Common myeloid progenitor, CD34-positive (primary cell): Measurements from ENCODE around the gene CCL4L2.
"Not testable (repeated sequence)": the region's sequence is repeated elsewhere in the genome, so short reads cannot be mapped to it uniquely, and the experiment has no call there.

Experiments used
- CTCF ChIA-PET: fragments of 350-600 bp; sonication (Branson Sonifier 250); formaldehyde crosslinking; loops from one replicate; lab custom pipeline; 2021; ENCODE audit warnings: antibody characterized with exemption; lab: Charles Lee
- POLR2A ChIA-PET: fragments of 350-600 bp; sonication (Branson Sonifier 250); formaldehyde crosslinking; loops from one replicate; lab custom pipeline; 2021; ENCODE audit warnings: antibody characterized with exemption; lab: Charles Lee
- DNase-seq, 3 donors: peaks; one replicate each; pipeline versions ENCODE4 v3.0.0 to v3.0.0-alpha.2; 2013
- H3K27ac ChIP-seq, 2 experiments: 1 replicate in 1 of 2; 2 replicates in 1 of 2; pipeline ENCODE4 v1.7.0; 2013; ENCODE audit warnings: inconsistent platforms in 2 of 2, low read length in 2 of 2, mild to moderate bottlenecking in 2 of 2, low read depth in 1 of 2, moderate library complexity in 1 of 2; ENCODE audit not compliant: severe bottlenecking in 2 of 2, insufficient read depth in 1 of 2, poor library complexity in 1 of 2
- H3K27me3 ChIP-seq, 5 experiments: replicated peaks in 2 of 5; 1 replicate in 3 of 5; 2 replicates in 2 of 5; pipeline versions ENCODE4 v1.6.1 to v1.7.0; 2013; ENCODE audit warnings: low read length in 4 of 5, mild to moderate bottlenecking in 2 of 5, moderate library complexity in 2 of 5, inconsistent platforms in 1 of 5; ENCODE audit not compliant: insufficient read depth in 5 of 5, control insufficient read depth in 4 of 5
- H3K36me3 ChIP-seq, 4 experiments: 1 replicate in 2 of 4; 2 replicates in 2 of 4; pipeline versions ENCODE4 v1.6.1 to v1.7.0; 2013; ENCODE audit warnings: low read length in 3 of 4, control low read depth in 1 of 4, mild to moderate bottlenecking in 1 of 4; ENCODE audit not compliant: control insufficient read depth in 4 of 4, insufficient read depth in 4 of 4
- H3K4me1 ChIP-seq, 4 experiments: 1 replicate in 3 of 4; 2 replicates in 1 of 4; pipeline versions ENCODE4 v1.6.1 to v1.7.1; 2013; ENCODE audit warnings: low read length in 3 of 4, mild to moderate bottlenecking in 3 of 4, control low read depth in 1 of 4, inconsistent platforms in 1 of 4, moderate library complexity in 1 of 4; ENCODE audit not compliant: control insufficient read depth in 4 of 4, insufficient read depth in 4 of 4; ENCODE audit errors: control extremely low read depth in 1 of 4
- H3K4me3 ChIP-seq, 7 experiments: 1 replicate in 4 of 7; 2 replicates in 3 of 7; pipeline versions ENCODE4 v1.5.1 to v1.7.0; 2013; ENCODE audit warnings: mild to moderate bottlenecking in 7 of 7, low read length in 6 of 7, moderate library complexity in 6 of 7, inconsistent platforms in 2 of 7, low read depth in 2 of 7, control low read depth in 1 of 7; ENCODE audit not compliant: insufficient read depth in 4 of 7, control insufficient read depth in 1 of 7; ENCODE audit errors: extremely low read depth in 1 of 7
- H3K9me3 ChIP-seq, 5 experiments: 1 replicate in 4 of 5; 2 replicates in 1 of 5; pipeline versions ENCODE4 v1.6.1 to v1.7.1; 2013; ENCODE audit warnings: low read length in 4 of 5, mild to moderate bottlenecking in 2 of 5, inconsistent platforms in 1 of 5, low read depth in 1 of 5, moderate library complexity in 1 of 5; ENCODE audit not compliant: control insufficient read depth in 4 of 5, insufficient read depth in 2 of 5; ENCODE audit errors: control extremely low read depth in 1 of 5
- WGBS: methylation state at CpG from one replicate; pipeline ENCODE4 v1.1.5; 2013; ENCODE audit not compliant: insufficient coverage; 5-methylcytosine and 5-hydroxymethylcytosine counted together

The CCL4L2 gene

DNA sequence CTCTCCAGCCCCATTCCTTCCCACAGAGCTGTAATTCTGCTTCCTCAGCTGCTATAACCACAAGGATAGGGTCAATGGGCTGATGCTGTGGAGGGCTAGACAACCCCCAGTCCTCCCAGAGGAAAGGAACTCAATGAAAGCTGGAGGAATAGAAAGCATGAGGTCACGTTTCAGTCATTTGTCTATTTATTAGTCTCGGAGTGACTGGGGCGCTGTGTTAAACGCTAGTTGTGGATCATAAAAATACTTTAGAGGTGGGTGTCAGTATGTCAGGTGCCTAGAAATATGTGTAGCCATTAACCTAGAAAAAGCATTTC is 13.5 kb upstream of the CCL4L2 start:
- DNase-seq, result no peak
- ChIA-PET CTCF (no interaction called here), POLR2A (no interaction called here)
- Histone ChIP-seq H3K4me1 (peaks cover 29 to 76% (median 60%) of the 10 kb centered on the region in 4 experiments), H3K27ac (no peak overlapping the region), H3K9me3 (no peaks in the 10 kb centered on the region), H3K4me3 (peak overlapping the region in 2 of 7 experiments; percentile 19 to 38), H3K27me3 (no peaks in the 10 kb centered on the region), H3K36me3 (no peaks in the 10 kb centered on the region)
- WGBS, result 93% methylated on average over 4 of the region's 4 CpGs

DNA sequence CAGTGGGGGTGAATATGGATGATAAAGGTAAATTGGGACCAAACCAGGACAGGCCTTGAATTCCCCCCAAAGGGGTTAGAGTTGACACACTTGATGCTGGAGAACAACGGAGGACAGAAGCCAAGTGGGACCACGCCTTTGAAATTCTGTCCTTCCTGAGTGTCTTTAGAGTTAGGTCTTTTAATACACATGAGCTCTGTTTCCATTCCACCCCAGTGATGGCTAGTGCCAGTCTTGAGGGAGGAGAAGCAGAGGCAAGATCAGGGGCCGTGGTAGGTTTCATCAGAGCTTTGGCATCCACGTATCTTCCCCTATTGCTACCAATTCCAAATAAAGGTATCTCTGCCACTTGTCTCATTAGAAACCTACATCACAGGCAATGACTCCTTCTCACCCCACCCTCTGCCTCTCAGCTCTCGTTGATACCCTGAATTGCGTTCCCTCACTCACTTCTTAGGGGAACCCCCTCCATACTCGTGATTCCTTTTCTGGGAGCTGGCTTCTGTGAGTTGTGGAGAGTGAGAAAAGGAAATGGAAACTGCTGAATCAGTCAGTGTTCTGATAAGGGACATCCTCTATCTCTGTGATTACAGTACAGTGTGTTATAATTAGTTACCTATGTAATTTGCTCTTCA is 11.9 kb upstream of the CCL4L2 start:
- WGBS, result 61% methylated on average over 6 of the region's 7 CpGs
- peaks cover 26 to 76% (median 63%) of the 10 kb centered on the region in 4 experiments for H3K4me1 ChIP-seq
- DNase-seq, result peak in 2 of 3 donors; percentile 72 to 83

GRCh38 chr17:36201102-36201501 is 9.8 kb upstream of the CCL4L2 start:
- H3K36me3 ChIP-seq, H3K4me3 ChIP-seq, POLR2A ChIA-PET, H3K27ac ChIP-seq, H3K27me3 ChIP-seq, H3K9me3 ChIP-seq, CTCF ChIA-PET, DNase-seq: not testable (repeated sequence)
- 100% methylated on average over 2 of the region's 4 CpGs for WGBS
- peaks cover 23 to 76% (median 51%) of the 10 kb centered on the region in 4 experiments for H3K4me1 ChIP-seq

More for the DNA sequence above, 11.9 kb upstream of the CCL4L2 start:
- H3K36me3 ChIP-seq, result no peaks in the 10 kb centered on the region
- ChIA-PET CTCF (no interaction called here), POLR2A (no interaction called here)
- H3K27me3 ChIP-seq, result no peaks in the 10 kb centered on the region
- H3K4me3 ChIP-seq, result peak overlapping the region in 1 of 7 experiments; percentile 55
- no peak overlapping the region for H3K27ac ChIP-seq
- H3K9me3 ChIP-seq, result no peaks in the 10 kb centered on the region

DNA sequence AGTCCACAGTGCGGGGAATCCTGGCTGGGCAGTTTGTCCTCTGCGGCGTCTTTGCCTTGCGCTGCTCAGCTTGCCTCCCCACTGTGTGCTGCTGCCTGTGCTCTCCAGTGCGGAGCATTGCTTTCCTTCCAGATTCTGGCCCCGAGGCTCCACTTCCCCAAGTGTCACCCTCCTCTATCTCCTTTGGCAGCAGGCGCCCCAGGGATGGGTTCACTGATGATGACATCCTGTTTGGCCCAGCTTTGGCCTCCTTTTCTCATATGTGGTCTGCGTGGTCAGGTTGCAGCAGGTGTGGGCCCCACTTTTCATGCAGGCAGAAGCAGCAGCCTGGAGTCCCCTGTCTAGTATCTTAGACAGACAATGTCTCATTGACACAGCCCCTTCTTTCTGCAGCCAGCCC is 9.4 kb upstream of the CCL4L2 start:
- 75% methylated on average over 8 of the region's 8 CpGs for WGBS
- POLR2A ChIA-PET, CTCF ChIA-PET: not testable (repeated sequence)

GRCh38 chr17:36203335-36203734 is 7.5 kb upstream of the CCL4L2 start:
- peaks cover 12 to 58% (median 37%) of the 10 kb centered on the region in 4 experiments for H3K4me1 ChIP-seq
- POLR2A ChIA-PET, result no interaction called here
- DNase-seq, result peak in 1 of 3 donors; percentile 21
- WGBS, result no CpG with 5 or more reads among the region's 3 CpGs
- H3K27me3 ChIP-seq, result no peaks in the 10 kb centered on the region
- H3K27ac ChIP-seq, result no peak overlapping the region
- no peaks in the 10 kb centered on the region for H3K36me3 ChIP-seq
- CTCF ChIA-PET, result no interaction called here
- H3K4me3 ChIP-seq, result no peak overlapping the region
- no peaks in the 10 kb centered on the region for H3K9me3 ChIP-seq

More for the DNA sequence above, 9.4 kb upstream of the CCL4L2 start:
- DNase-seq, result peak in 2 of 3 donors; percentile 59 to 86
- not testable (repeated sequence) for H3K36me3 ChIP-seq, H3K4me3 ChIP-seq, H3K27ac ChIP-seq, H3K27me3 ChIP-seq, H3K9me3 ChIP-seq
- H3K4me1 ChIP-seq, result peaks cover 20 to 72% (median 47%) of the 10 kb centered on the region in 4 experiments

DNA sequence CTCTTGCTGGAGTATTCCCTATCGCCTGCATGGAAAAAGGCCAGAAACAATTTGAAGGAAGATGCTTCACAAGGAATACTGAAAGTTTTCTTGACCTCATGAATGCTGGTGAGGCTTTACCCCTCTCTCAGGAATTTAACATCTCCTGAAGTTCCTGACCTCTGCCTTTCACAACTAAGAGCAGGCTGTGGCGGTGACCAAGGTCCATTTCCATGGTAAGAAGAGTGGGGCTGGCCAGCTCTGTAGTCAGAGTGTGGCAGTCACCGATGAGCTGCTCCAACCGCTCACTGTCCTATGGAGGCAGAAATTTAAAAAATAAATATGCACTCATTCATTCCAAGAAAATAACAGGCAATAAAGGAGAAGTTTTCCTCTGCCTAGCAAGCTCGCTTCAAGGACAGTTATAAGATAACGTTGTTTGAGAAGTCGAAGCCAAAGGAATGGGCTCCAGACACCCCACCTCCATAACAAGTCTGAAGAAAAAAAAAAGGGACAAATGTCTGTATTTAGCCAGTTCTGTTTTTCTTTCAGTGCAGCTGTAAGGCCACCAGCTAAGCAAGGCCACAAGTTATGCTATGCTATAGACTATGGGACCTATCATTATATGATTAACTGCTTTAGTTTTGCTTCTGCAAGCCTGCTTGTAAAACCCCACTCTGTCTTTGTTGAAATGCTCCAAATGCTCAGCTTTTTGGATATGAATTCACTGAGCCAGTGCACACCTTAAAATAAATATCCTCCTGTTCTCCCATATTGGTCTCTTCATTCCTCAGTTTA is 6.0 kb upstream of the CCL4L2 start:
- Histone ChIP-seq H3K27me3 (no peaks in the 10 kb centered on the region), H3K27ac (no peak overlapping the region), H3K4me1 (peaks cover 13 to 48% (median 25%) of the 10 kb centered on the region in 4 experiments), H3K9me3 (no peaks in the 10 kb centered on the region), H3K4me3 (no peak overlapping the region), H3K36me3 (no peaks in the 10 kb centered on the region)
- DNase-seq, result peak in 1 of 3 donors; percentile 24
- ChIA-PET CTCF (no interaction called here), POLR2A (interaction anchor here (0.6 kb wide), 1 partner anchor 77 kb away, joined by 3 read pairs; no protein-coding TSS in a partner anchor)
- 96% methylated on average over 6 of the region's 7 CpGs for WGBS
